ENCODE data around the gene PRRT2.

DNA sequence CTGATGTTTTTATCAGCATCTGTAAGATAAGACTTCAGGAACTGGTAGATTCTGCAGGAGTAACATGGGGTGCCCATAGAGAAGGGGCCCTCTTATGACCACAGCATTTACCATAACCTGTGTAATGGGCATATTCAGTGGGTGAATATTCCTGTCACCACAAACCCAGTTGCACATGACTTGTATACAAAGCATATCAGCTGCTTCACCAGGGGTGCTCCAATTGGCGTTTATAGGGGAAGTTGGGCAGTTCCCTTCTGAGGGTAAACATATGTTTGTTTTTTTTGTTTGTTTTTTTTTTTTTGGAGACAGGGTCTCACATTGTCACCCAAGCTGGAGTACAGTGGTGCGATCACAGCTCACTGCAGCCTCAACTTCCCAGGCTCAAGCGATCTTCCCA is 45.4 kb upstream of the PRRT2 start:
- TF ChIP-seq, protein P1, sequence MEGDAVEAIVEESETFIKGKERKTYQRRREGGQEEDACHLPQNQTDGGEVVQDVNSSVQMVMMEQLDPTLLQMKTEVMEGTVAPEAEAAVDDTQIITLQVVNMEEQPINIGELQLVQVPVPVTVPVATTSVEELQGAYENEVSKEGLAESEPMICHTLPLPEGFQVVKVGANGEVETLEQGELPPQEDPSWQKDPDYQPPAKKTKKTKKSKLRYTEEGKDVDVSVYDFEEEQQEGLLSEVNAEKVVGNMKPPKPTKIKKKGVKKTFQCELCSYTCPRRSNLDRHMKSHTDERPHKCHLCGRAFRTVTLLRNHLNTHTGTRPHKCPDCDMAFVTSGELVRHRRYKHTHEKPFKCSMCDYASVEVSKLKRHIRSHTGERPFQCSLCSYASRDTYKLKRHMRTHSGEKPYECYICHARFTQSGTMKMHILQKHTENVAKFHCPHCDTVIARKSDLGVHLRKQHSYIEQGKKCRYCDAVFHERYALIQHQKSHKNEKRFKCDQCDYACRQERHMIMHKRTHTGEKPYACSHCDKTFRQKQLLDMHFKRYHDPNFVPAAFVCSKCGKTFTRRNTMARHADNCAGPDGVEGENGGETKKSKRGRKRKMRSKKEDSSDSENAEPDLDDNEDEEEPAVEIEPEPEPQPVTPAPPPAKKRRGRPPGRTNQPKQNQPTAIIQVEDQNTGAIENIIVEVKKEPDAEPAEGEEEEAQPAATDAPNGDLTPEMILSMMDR (IDR thresholded peaks at IDR 0.05; ENCODE audit: insufficient read depth, low read length, poor library complexity, severe bottlenecking): no peak
- no peak for TF ChIP-seq EZH2phosphoT487 (conservative IDR thresholded peaks at IDR 0.05; ENCODE audit: low read length)

All from SU-DHL-6 (cell line).